GM23338 (cell line): Measurements from ENCODE around the gene USP32. TPM values are rescaled to one million over a fixed set of nuclear protein-coding genes. Genes with fewer than 3 reads are reported as not detected.
"Not testable (repeated sequence)": the region's sequence is repeated elsewhere in the genome, so short reads cannot be mapped to it uniquely, and the experiment has no call there.

Source experiments
- ATAC-seq: fragments of 200-7000 bp; cut with Tn5 transposase; 3 replicates; pipeline ENCODE4 v1.9.1; 2020
- DNase-seq: peaks from one replicate; pipeline ENCODE4 v3.0.0-alpha.2; 2015; ENCODE audit warnings: low spot score
- H2AFZ ChIP-seq: fragments of 200-600 bp; sonication (generic); 2 replicates; pipeline ENCODE4 v1.8.0; 2016; ENCODE audit warnings: antibody characterized with exemption, mild to moderate bottlenecking, moderate library complexity
- H3F3A ChIP-seq: fragments of 200-600 bp; sonication (generic); replicated peaks from 2 replicates; pipeline ENCODE4 v1.8.0; 2017; ENCODE audit warnings: antibody characterized with exemption, mixed run types, low read depth
- H3K27ac ChIP-seq: fragments of 200-600 bp; sonication (generic); 2 replicates; pipeline ENCODE4 v1.6.1; 2016; ENCODE audit warnings: low read depth
- H3K27me3 ChIP-seq: fragments of 200-600 bp; sonication (generic); 2 replicates; pipeline ENCODE4 v1.8.0; 2016; ENCODE audit warnings: mild to moderate bottlenecking, mixed run types, moderate library complexity; ENCODE audit not compliant: insufficient read depth
- H3K36me3 ChIP-seq: fragments of 200-600 bp; sonication (generic); 2 replicates; pipeline ENCODE4 v1.8.0; 2016; ENCODE audit warnings: mild to moderate bottlenecking; ENCODE audit not compliant: insufficient read depth
- H3K4me1 ChIP-seq: fragments of 200-600 bp; sonication (generic); 2 replicates; pipeline ENCODE4 v1.8.0; 2016; ENCODE audit warnings: mild to moderate bottlenecking, moderate library complexity; ENCODE audit not compliant: insufficient read depth
- H3K4me2 ChIP-seq: fragments of 200-600 bp; sonication (generic); 2 replicates; pipeline ENCODE4 v1.7.1; 2017; ENCODE audit warnings: mixed run types
- H3K4me3 ChIP-seq: fragments of 200-600 bp; sonication (generic); 2 replicates; pipeline ENCODE4 v1.6.1; 2016; ENCODE audit warnings: mixed run types
- H3K79me2 ChIP-seq: fragments of 200-600 bp; sonication (generic); replicated peaks from 2 replicates; pipeline ENCODE4 v1.8.0; 2017; ENCODE audit warnings: mild to moderate bottlenecking; ENCODE audit not compliant: insufficient read depth
- H3K9me2 ChIP-seq: fragments of 200-600 bp; sonication (generic); 2 replicates; pipeline ENCODE4 v1.8.0; 2017; ENCODE audit not compliant: insufficient read depth
- H4K20me1 ChIP-seq: fragments of 200-600 bp; sonication (generic); replicated peaks from 2 replicates; pipeline ENCODE4 v1.8.0; 2017; ENCODE audit warnings: mild to moderate bottlenecking; ENCODE audit not compliant: insufficient read depth
- H3K27ac Mint-ChIP-seq: 2 replicates; pipeline ENCODE4 v1.8.0; 2020; ENCODE audit warnings: inconsistent platforms, mild to moderate bottlenecking, moderate library complexity, mixed read lengths
- H3K27me3 Mint-ChIP-seq: 3 replicates; pipeline ENCODE4 v1.8.0; 2022; ENCODE audit warnings: low read depth, mild to moderate bottlenecking, moderate library complexity, mixed read lengths, inconsistent platforms; ENCODE audit not compliant: insufficient read depth, poor library complexity
- H3K36me3 Mint-ChIP-seq: 3 replicates; pipeline ENCODE4 v1.8.0; 2021; ENCODE audit warnings: low read depth, mild to moderate bottlenecking, inconsistent platforms, moderate library complexity, mixed read lengths
- H3K4me1 Mint-ChIP-seq: 3 replicates; pipeline ENCODE4 v1.8.0; 2020; ENCODE audit warnings: mild to moderate bottlenecking, inconsistent platforms, mixed read lengths
- H3K4me3 Mint-ChIP-seq: 3 replicates; pipeline ENCODE4 v1.8.0; 2021; ENCODE audit warnings: moderate library complexity, mild to moderate bottlenecking, inconsistent platforms, mixed read lengths
- H3K9me3 Mint-ChIP-seq: 3 replicates; pipeline ENCODE4 v1.8.0; 2020; ENCODE audit warnings: moderate library complexity, mild to moderate bottlenecking, inconsistent platforms, mixed read lengths
- CREB1 ChIP-seq: fragments of 250-450 bp; sonication (Bioruptor Pico); IDR thresholded peaks from 2 replicates; pipeline ENCODE4 v1.5.0; 2020; ENCODE audit warnings: low read depth, mild to moderate bottlenecking, moderate library complexity
- CTCF ChIP-seq, 2 experiments: fragments of 200-600 bp in 1 of 2; sonication (generic) in 1 of 2; conservative IDR thresholded peaks; 2 replicates each; pipeline versions ENCODE4 v1.5.1 to v1.6.1; 2016 to 2017; ENCODE audit warnings: antibody characterized with exemption in 2 of 2, low read depth in 2 of 2, mild to moderate bottlenecking in 2 of 2, moderate library complexity in 1 of 2
- EZH2 ChIP-seq: fragments of 200-600 bp; sonication (generic); IDR thresholded peaks from one replicate; pipeline ENCODE4 v1.8.0; 2017; ENCODE audit warnings: antibody characterized with exemption, mild to moderate bottlenecking, low read depth; ENCODE audit not compliant: unreplicated experiment
- EZH2phosphoT487 ChIP-seq: fragments of 200-600 bp; sonication (generic); IDR thresholded peaks from one replicate; pipeline ENCODE4 v1.8.1; 2018; ENCODE audit warnings: antibody characterized with exemption; ENCODE audit not compliant: unreplicated experiment
- JUNB ChIP-seq: IDR thresholded peaks from one replicate; pipeline ENCODE4 v1.6.1; 2016; ENCODE audit warnings: antibody characterized with exemption; ENCODE audit not compliant: unreplicated experiment
- NANOG ChIP-seq: IDR thresholded peaks from 2 replicates; pipeline ENCODE4 v1.6.1; 2016; ENCODE audit warnings: antibody characterized with exemption, borderline replicate concordance
- POLR2AphosphoS5 ChIP-seq: IDR thresholded peaks from 2 replicates; pipeline ENCODE4 v1.6.1; 2016; ENCODE audit warnings: antibody characterized with exemption, low read depth
- REST ChIP-seq: IDR thresholded peaks from one replicate; pipeline ENCODE4 v1.6.1; 2018; ENCODE audit warnings: antibody characterized with exemption; ENCODE audit not compliant: unreplicated experiment
- STAT1 ChIP-seq: IDR thresholded peaks from one replicate; pipeline ENCODE4 v1.6.1; 2016; ENCODE audit warnings: antibody characterized with exemption; ENCODE audit not compliant: unreplicated experiment
- polyA plus RNA-seq: library from polyadenylated mRNA; unstranded; fragments of >200 nt; fragmentation: Nextera tagmentation; extraction: Ambion mirVana; gene quantifications from 2 replicates; pipeline ENCODE4 v1.2.1, GENCODE V29; 2016
- total RNA-seq: library from RNA; depleted of rRNA; stranded (reverse); fragments of >200 nt; shearing (Covaris generic); gene quantifications from 2 replicates; pipeline ENCODE4 v1.2.3, GENCODE V29; 2014

USP32 gene
- total and polyA plus RNA-seq, 2 experiments from 2014 or later = 43.6 to 129 TPM

GRCh38 chr17:60342492-60342891, 49.4 kb downstream of the USP32 start:
- not testable (repeated sequence) for H3K4me3 ChIP-seq, H3K27ac Mint-ChIP-seq
- peaks cover 89% of the 10 kb centered on the region for H3K79me2 ChIP-seq

GRCh38 chr17:60335289-60335688, 56.6 kb downstream of the USP32 start:
- no peaks in the 10 kb centered on the region for H3K9me2 ChIP-seq
- Mint-ChIP-seq H3K4me1 (peaks cover 15% of the 10 kb centered on the region), H3K27me3 (no peaks in the 10 kb centered on the region), H3K4me3 (no peak overlapping the region), H3K36me3 (peaks cover 34% of the 10 kb centered on the region), H3K9me3 (no peaks in the 10 kb centered on the region), H3K27ac (no peak overlapping the region)
- no peak for TF ChIP-seq POLR2AphosphoS5
- no peak for TF ChIP-seq EZH2phosphoT487
- TF ChIP-seq NANOG = no peak
- no peak for TF ChIP-seq CTCF (conservative IDR thresholded peaks at IDR 0.05; ENCODE audit: low read depth in 2 of 2)
- no peak for TF ChIP-seq CREB1 (CRISPR knock-in tag)
- no peak for TF ChIP-seq EZH2
- H3K4me3 ChIP-seq = no peak overlapping the region
- no peak overlapping the region for H3K4me2 ChIP-seq
- no peak overlapping the region for H2AFZ ChIP-seq
- H3K36me3 ChIP-seq = no peaks in the 10 kb centered on the region
- no peaks in the 10 kb centered on the region for H3F3A ChIP-seq
- peaks cover 97% of the 10 kb centered on the region for H3K79me2 ChIP-seq
- ATAC-seq = no peak
- H3K27me3 ChIP-seq = no peaks in the 10 kb centered on the region
- peaks cover 24% of the 10 kb centered on the region for H3K4me1 ChIP-seq
- peaks cover 26% of the 10 kb centered on the region for H4K20me1 ChIP-seq
- no peak for DNase-seq
- H3K27ac ChIP-seq = no peak overlapping the region

More at GRCh38 chr17:60342492-60342891, 49.4 kb downstream of the USP32 start:
- not testable (repeated sequence) for H3K4me2 ChIP-seq, H3K27me3 Mint-ChIP-seq, H3K27ac ChIP-seq, H3K4me3 Mint-ChIP-seq, H3K27me3 ChIP-seq, H3K4me1 ChIP-seq, H3F3A ChIP-seq, H3K9me3 Mint-ChIP-seq, DNase-seq, H3K9me2 ChIP-seq, H2AFZ ChIP-seq, ATAC-seq, H3K4me1 Mint-ChIP-seq
- Histone ChIP-seq H3K36me3 (peaks cover 21% of the 10 kb centered on the region; the same call in 1 of the 2 replicates), H4K20me1 (peaks cover 19% of the 10 kb centered on the region)
- peaks cover 64% of the 10 kb centered on the region for H3K36me3 Mint-ChIP-seq

GRCh38 chr17:60333628-60334031, 58.3 kb downstream of the USP32 start:
- H3K9me3 Mint-ChIP-seq = no peaks in the 10 kb centered on the region; the same call in 2 of the 3 replicates
- Histone ChIP-seq H3K4me1 (peaks cover 24% of the 10 kb centered on the region), H3K27me3 (no peaks in the 10 kb centered on the region), H3K9me2 (no peaks in the 10 kb centered on the region), H3K79me2 (peaks cover 97% of the 10 kb centered on the region), H3K36me3 (no peaks in the 10 kb centered on the region), H2AFZ (no peak overlapping the region), H3K27ac (peak overlapping the region; percentile 22; the same call in 1 of the 2 replicates), H3K4me2 (peak overlapping the region; percentile 45; the same call in 1 of the 2 replicates), H4K20me1 (peaks cover 34% of the 10 kb centered on the region), H3F3A (0 out of 2 replicates have a peak, but pooled peaks cover 2% of the 10 kb centered on the region), H3K4me3 (no peak overlapping the region)
- H3K27ac Mint-ChIP-seq = peak overlapping the region; percentile 72; the same call in 1 of the 2 replicates
- H3K4me3 Mint-ChIP-seq = no peak overlapping the region
- no peaks in the 10 kb centered on the region for H3K27me3 Mint-ChIP-seq
- DNase-seq (no peak), ATAC-seq (no peak)
- peaks cover 40% of the 10 kb centered on the region for H3K36me3 Mint-ChIP-seq
- H3K4me1 Mint-ChIP-seq = peaks cover 17% of the 10 kb centered on the region
- TF ChIP-seq REST (no peak), CTCF (conservative IDR thresholded peaks at IDR 0.05; ENCODE audit: low read depth in 2 of 2) (no peak), EZH2 (no peak), JUNB (no peak), STAT1 (no peak), POLR2AphosphoS5 (no peak)
